OCI-LY1 (cell line): ENCODE data around the gene SLC27A2.

ENCODE experiments used
- EZH2 ChIP-seq: fragments of 200-600 bp; sonication (generic), shearing (Covaris generic); IDR thresholded peaks from 2 replicates; pipeline ENCODE4 v1.8.0; 2017; ENCODE audit warnings: borderline replicate concordance, mixed run types, mild to moderate bottlenecking, antibody characterized with exemption, low read length, moderate library complexity, mixed read lengths
- TF ChIP-seq, protein P1 (sequence below): fragments of 200-600 bp; sonication (generic), shearing (Covaris generic); IDR thresholded peaks from 2 replicates; pipeline ENCODE4 v1.5.1; 2017; ENCODE audit warnings: mild to moderate bottlenecking, antibody characterized with exemption, low read length, moderate library complexity, mixed read lengths

DNA sequence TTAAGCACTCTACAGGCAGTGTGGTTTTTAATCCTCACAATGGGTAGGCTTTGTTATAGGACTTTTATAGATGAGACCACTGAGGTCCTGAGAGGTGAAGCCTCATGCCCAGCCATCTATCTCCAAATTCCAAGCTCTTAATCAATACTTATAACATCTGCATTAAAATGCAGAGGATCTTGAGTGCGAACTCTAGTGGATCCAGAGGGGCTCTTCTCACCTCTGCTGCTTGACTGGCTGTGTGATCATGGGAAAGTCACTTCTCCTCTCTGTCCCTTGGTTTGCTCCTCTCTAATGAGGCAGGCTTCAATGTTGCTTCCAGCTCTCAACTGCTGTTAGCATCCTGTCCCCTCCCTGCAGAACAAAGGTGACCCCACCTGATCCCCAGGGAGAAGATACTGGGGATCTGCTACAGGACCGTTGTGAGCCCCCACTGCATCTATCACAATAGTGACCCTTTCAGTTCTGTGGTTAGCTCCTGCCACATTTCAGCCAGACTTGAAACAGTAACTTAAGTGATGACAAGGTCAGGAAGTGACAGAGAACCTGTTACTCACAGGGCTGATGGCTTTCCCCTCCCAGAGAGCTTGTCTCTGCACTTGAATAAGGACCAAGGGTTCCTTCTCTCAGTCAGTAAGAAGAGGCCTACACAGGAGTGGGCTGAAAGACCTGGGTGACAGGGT lies 1.3 kb downstream of the SLC27A2 start:
- TF ChIP-seq, protein P1, sequence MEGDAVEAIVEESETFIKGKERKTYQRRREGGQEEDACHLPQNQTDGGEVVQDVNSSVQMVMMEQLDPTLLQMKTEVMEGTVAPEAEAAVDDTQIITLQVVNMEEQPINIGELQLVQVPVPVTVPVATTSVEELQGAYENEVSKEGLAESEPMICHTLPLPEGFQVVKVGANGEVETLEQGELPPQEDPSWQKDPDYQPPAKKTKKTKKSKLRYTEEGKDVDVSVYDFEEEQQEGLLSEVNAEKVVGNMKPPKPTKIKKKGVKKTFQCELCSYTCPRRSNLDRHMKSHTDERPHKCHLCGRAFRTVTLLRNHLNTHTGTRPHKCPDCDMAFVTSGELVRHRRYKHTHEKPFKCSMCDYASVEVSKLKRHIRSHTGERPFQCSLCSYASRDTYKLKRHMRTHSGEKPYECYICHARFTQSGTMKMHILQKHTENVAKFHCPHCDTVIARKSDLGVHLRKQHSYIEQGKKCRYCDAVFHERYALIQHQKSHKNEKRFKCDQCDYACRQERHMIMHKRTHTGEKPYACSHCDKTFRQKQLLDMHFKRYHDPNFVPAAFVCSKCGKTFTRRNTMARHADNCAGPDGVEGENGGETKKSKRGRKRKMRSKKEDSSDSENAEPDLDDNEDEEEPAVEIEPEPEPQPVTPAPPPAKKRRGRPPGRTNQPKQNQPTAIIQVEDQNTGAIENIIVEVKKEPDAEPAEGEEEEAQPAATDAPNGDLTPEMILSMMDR, result no peak
- TF ChIP-seq EZH2, result no peak
